ENCODE measurements around the gene PVALB.

DNA sequence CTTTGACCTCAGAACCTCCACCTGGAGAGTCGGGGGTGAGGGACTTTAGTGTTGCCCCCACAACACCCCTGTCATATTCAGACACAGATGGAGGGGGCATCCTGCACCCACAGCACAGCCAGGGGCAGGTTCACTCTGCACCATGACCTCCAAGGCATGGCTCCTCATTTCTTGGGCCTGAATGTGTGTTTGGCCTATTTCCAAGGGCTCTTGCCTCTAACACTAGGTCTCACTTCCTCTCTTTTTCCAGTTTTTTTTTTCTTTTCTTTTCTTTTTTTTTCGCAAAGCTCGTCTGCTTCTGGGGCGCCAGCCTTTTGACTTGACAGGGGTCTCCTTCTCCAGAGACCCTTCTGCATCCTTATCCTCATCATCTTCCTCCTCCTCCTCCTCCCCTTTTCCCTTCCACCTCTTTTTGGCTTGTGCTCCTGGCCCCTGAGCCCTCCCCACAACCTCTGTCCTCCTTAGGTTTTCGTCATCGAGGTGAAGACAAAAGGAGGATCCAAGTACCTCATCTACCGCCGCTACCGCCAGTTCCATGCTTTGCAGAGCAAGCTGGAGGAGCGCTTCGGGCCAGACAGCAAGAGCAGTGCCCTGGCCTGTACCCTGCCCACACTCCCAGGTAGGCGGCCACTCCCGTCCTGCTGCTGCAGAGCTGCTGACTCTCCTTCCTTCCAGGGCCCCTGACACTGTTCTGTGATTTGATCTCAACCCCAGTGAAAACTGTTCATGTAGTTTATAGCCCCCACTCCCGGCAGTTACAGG, 47.8 kb upstream of the PVALB start:
- no peak for TF ChIP-seq RAD21 (IDR thresholded peaks at IDR 0.05; ENCODE audit: low read length)
- no peak for TF ChIP-seq USF2 (IDR thresholded peaks at IDR 0.05; ENCODE audit: borderline replicate concordance, low read depth, low read length)
- TF ChIP-seq, protein P1, sequence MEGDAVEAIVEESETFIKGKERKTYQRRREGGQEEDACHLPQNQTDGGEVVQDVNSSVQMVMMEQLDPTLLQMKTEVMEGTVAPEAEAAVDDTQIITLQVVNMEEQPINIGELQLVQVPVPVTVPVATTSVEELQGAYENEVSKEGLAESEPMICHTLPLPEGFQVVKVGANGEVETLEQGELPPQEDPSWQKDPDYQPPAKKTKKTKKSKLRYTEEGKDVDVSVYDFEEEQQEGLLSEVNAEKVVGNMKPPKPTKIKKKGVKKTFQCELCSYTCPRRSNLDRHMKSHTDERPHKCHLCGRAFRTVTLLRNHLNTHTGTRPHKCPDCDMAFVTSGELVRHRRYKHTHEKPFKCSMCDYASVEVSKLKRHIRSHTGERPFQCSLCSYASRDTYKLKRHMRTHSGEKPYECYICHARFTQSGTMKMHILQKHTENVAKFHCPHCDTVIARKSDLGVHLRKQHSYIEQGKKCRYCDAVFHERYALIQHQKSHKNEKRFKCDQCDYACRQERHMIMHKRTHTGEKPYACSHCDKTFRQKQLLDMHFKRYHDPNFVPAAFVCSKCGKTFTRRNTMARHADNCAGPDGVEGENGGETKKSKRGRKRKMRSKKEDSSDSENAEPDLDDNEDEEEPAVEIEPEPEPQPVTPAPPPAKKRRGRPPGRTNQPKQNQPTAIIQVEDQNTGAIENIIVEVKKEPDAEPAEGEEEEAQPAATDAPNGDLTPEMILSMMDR (IDR thresholded peaks at IDR 0.05) = no peak

Data from SK-N-SH (cell line).